Small intestine (tissue), 7 donors: Measurements from ENCODE around the gene DTNB. TPM values are rescaled to one million over a fixed set of nuclear protein-coding genes. Genes with fewer than 3 reads are reported as not detected.

Experiments
- DNase-seq, 2 donors: peaks; one replicate each; pipeline versions ENCODE4 v3.0.0 to v3.0.0-alpha.2; 2013
- FAIRE-seq: peaks from 2 replicates; lab custom pipeline; 2012; peaks lifted over from hg19 to GRCh38; lab: Jason Lieb, UNC
- H3K27ac ChIP-seq, 3 donors: one replicate each; pipeline ENCODE4 v1.5.1; 2013; ENCODE audit warnings: low read length in 2 of 3, mild to moderate bottlenecking in 2 of 3, control low read depth in 1 of 3, inconsistent platforms in 1 of 3, low read depth in 1 of 3, moderate library complexity in 1 of 3
- H3K27me3 ChIP-seq, 3 donors: one replicate each; pipeline ENCODE4 v1.6.1; 2013; ENCODE audit warnings: low read length in 3 of 3, inconsistent platforms in 1 of 3; ENCODE audit not compliant: control insufficient read depth in 3 of 3, insufficient read depth in 3 of 3
- H3K36me3 ChIP-seq, 3 donors: one replicate each; pipeline ENCODE4 v1.6.1; 2013; ENCODE audit warnings: low read length in 3 of 3, inconsistent platforms in 1 of 3, low read depth in 1 of 3, mild to moderate bottlenecking in 1 of 3, moderate library complexity in 1 of 3; ENCODE audit not compliant: control insufficient read depth in 3 of 3, insufficient read depth in 2 of 3
- H3K4me1 ChIP-seq, 3 donors: one replicate each; pipeline ENCODE4 v1.6.1; 2013; ENCODE audit warnings: low read length in 2 of 3, inconsistent platforms in 1 of 3, low read depth in 1 of 3, mild to moderate bottlenecking in 1 of 3, moderate library complexity in 1 of 3; ENCODE audit not compliant: control insufficient read depth in 3 of 3, insufficient read depth in 2 of 3
- H3K4me3 ChIP-seq, 3 donors: one replicate each; pipeline ENCODE4 v1.5.1; 2013; ENCODE audit warnings: low read length in 3 of 3, control low read depth in 1 of 3, inconsistent platforms in 1 of 3, low read depth in 1 of 3, mild to moderate bottlenecking in 1 of 3, moderate library complexity in 1 of 3
- H3K9me3 ChIP-seq, 2 donors: one replicate each; pipeline ENCODE4 v1.6.1; 2013; ENCODE audit warnings: low read depth in 1 of 2, low read length in 1 of 2; ENCODE audit not compliant: control insufficient read depth in 2 of 2, insufficient read depth in 1 of 2
- WGBS, 3 donors: extraction: QIAGEN DNeasy Blood & Tissue Kit; methylation state at CpG; one replicate each; pipeline ENCODE4 v1.1.7; 2013; 5-methylcytosine and 5-hydroxymethylcytosine counted together
- polyA plus RNA-seq, 4 donors: library from polyadenylated mRNA; stranded (reverse) in 3 of 4; unstranded in 1 of 4; fragments of 200-250 nt in 3 of 4; fragments of 120-200 nt in 1 of 4; gene quantifications; one replicate each; pipeline versions ENCODE4 v1.2.1 to v1.2.3, GENCODE V29; 2013
- donor health status: healthy with polysubstance abuse.
- donor health status: control.
- donor health status: control.
- donor health status: Bipolar disorder and iron deficiency.
- donor health status: healthy.

The DTNB gene
- polyA plus RNA-seq, 4 donors, result 2.4 to 9.7 (median 4.4) TPM

DNA sequence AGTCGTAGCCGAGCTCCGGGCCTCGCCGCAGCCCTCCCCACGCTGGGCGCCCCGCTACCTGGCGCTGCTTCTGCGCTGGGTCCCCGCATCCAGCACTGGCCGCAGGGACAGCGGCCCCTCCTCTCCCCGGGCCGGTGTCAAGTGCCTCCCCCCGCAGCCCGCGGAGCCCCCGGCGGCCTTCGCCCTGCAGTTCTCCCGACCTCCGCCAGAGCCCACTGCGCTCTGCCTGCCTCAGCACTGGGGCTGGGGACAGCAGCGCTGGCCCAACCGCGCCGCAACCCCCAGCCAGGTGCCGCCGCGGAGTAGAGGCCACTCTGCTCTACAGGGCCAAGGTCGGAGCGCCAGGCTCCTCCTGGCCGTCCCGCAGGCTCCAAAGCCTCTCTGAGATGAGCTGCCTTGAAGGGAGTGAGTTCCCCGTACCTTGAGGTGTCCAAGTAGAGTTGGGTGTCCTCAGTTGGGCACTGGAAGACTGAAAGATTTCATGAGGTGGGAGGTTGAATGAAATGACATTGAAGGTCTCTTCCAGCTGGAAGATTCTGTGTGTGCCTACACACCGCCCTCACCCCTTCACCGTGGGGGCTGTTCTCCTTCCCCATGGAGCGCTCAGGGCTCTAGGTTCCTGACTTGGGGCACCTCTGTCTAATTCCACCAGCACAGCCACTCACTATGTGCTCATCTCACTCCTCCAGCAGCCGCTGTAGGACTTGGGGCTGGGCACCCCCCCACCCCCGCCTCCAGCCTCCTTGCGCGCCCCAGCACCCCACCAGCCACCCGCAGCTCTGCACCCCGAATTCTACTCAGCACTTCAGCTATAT lies 330.8 kb downstream of the DTNB start:
- Histone ChIP-seq H3K27me3 (no peaks in the 10 kb centered on the region), H3K9me3 (no peaks in the 10 kb centered on the region), H3K36me3 (peaks cover 0 to 24% (median 0%) of the 10 kb centered on the region in 3 donors), H3K4me3 (peak overlapping the region; percentile 40 to 95 (median 77)), H3K27ac (peak overlapping the region; percentile 48 to 63 (median 59)), H3K4me1 (peaks cover 0 to 12% (median 2%) of the 10 kb centered on the region in 3 donors)
- WGBS, 3 donors, result 20 to 30% (median 23%) methylated on average over 30 to 45 of the region's 45 CpGs
- DNase-seq (peak; percentile 60 to 96), FAIRE-seq (no peak)

DNA sequence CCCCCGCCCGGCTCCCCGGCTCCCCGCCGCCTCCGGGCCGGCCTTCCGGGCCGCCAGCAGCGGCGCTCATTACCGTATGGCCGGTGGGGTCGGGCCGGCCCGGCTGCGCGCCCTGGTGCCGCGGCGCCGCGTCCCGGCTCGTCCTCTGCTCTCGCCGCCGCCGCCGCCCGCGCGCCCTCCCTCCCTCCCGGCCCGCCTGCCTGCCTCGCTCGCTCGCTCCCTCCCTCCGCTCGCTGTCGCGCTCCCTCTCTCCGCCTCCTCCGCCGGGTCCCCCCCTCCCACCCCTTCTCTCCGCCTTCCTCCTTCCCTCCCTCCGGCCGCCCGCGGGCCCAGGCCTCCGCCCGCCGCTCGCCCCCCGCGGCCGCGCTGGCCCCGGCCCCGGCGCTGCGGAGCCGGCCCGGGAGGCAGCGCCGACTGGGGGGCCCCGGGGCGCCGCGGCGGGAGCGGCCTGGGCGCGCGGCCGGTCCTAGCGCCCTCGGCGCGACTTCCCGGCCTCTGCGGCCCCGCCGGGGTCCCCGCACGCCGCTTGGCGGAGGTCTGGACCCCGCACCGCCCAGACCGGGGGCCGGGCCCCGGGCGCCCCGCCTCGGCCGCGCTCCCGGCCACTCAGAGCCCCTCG lies 331.5 kb downstream of the DTNB start, which contains the start of gene DNMT3A:
DNMT3A (minus strand) TSS at position 173 of the 619 bp plus-strand sequence. CDS start 27,941 bp downstream, outside the sequence.
- 0 to 1% (median 1%) methylated on average over 14 to 100 of the region's 100 CpGs for whole genome bisulfite sequencing, 3 donors
- FAIRE-seq, result no peak

DNA sequence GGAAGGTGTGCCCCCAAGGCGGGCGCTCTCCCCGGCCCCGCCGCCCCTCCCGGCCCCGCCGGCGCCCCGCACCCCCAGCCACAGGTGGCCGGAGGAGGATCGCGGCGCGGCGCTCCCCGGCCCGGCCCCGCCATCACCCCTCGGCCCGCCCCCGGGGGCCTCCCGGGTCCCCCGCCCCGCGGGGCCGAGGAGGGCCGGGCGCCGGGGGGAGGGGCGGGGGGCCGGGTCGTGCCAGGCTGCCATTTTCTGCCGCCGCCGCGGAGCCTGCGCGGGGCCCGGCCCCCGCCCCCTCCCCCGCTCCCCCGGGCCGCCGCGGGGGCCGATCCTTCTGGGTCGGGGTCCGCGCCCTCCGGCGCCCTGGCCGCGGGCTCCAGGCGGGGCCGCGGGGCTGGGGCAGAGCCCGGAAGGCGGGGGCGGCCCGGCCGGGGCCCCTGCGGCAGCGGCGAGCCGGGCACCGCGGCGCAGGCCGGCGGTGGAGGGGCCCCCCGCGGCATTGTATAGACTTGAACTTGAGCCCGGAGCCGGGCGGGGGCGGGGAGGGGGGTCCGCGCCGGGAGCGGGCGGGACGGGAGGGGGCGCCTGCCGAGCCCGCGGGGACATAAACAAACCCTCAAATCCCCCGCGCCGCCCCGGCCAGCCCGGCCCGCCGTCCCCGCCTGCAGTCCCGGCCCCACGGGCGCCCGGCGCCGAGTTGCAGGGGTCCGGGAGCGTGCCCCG lies 332.2 kb downstream of the DTNB start:
- WGBS, 3 donors, result 1 to 2% (median 2%) methylated on average over 8 to 104 of the region's 104 CpGs
- peak overlapping the region in 2 of 3 donors; percentile 77 to 95 for H3K4me3 ChIP-seq
- no peak for FAIRE-seq

More for the DNA sequence above, 331.5 kb downstream of the DTNB start, which contains the start of gene DNMT3A:
- Histone ChIP-seq H3K4me3 (peak within 1 kb of the TSS; percentile 40 to 95 (median 77)), H3K27me3 (no peaks in the 10 kb centered on the region), H3K4me1 (peaks cover 0 to 12% (median 2%) of the 10 kb centered on the region in 3 donors), H3K9me3 (no peaks in the 10 kb centered on the region), H3K27ac (peak within 1 kb of the TSS; percentile 48 to 63 (median 59)), H3K36me3 (peaks cover 0 to 29% (median 0%) of the 10 kb centered on the region in 3 donors)
- DNase-seq, result peak; percentile 52 to 86

DNA sequence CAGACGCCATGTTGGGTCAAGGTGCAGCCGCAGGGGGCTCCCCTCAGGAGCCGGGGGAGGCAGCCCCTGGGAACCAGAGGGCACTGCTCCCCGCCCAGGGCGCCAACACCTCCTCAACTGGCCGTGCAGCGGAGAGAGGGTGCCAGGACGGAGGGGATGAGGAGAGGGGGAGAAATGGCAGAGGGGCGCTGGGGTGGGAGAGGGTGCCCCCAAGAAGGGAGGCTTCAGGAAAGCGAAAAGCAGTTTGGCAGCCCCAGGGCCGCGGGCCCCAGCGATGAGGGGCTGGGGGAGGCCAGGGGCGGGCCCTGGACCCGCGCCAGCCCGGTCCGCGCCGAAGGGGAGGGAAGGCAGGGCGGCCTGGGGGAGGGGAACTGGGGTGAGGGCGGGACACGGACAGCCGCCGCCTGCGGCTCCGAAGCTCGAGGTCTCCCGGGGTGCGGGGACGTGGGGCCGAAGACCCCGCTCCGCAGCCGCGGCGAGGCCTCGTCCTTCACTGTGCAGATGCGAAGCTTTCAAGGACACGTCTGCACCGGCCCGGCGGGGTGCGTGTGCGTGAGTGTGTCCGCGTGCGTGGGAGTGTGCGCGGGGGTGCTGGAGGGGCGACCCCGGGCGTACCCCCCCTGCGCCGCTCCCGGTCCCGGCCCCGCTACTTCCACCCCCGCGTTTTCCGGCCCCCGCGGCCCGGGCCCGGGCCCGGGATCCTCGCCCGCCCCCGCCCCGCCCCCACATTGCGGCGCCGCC lies 333.0 kb downstream of the DTNB start:
- WGBS, 3 donors, result 4 to 7% (median 6%) methylated on average over 28 to 73 of the region's 73 CpGs
- peak in 1 of 2 donors; percentile 82 for DNase-seq
- Histone ChIP-seq H3K36me3 (peaks cover 0 to 39% (median 0%) of the 10 kb centered on the region in 3 donors), H3K4me1 (peaks cover 0 to 17% (median 2%) of the 10 kb centered on the region in 3 donors), H3K27me3 (no peaks in the 10 kb centered on the region), H3K9me3 (no peaks in the 10 kb centered on the region), H3K27ac (peak overlapping the region in 2 of 3 donors; percentile 42 to 84), H3K4me3 (peak overlapping the region; percentile 60 to 95 (median 77))
- no peak for FAIRE-seq

More for the DNA sequence above, 332.2 kb downstream of the DTNB start:
- no peaks in the 10 kb centered on the region for H3K27me3 ChIP-seq
- H3K4me1 ChIP-seq, result peaks cover 0 to 13% (median 2%) of the 10 kb centered on the region in 3 donors
- no peaks in the 10 kb centered on the region for H3K9me3 ChIP-seq
- peak in 1 of 2 donors; percentile 61 for DNase-seq
- H3K36me3 ChIP-seq, result peaks cover 0 to 34% (median 0%) of the 10 kb centered on the region in 3 donors
- peak overlapping the region in 2 of 3 donors; percentile 7 to 17 for H3K27ac ChIP-seq

DNA sequence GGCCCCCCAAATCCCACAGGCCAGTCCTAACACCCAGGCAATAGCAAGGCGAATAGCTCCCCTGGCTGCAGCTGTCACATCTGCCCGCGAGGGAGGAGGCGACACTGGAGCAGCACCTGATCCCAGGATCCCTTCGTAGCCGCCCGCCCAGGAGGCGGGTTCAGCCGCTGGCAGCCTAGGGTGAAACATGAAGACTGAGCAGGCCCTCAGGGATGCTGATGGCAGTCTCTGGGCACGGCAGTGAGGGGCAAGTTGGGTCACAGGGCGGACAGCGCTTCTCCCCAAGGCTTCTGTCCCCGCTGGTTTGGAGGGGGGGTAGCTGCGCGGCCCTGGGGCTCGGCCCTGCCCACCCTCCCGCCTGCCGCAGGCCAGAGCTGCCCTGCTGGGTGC lies 333.6 kb downstream of the DTNB start:
- peak overlapping the region in 2 of 3 donors; percentile 60 to 95 for H3K4me3 ChIP-seq
- H3K9me3 ChIP-seq, result no peaks in the 10 kb centered on the region
- H3K27ac ChIP-seq, result peak overlapping the region in 2 of 3 donors; percentile 28 to 84
- 16 to 48% (median 39%) methylated on average over 17 to 18 of the region's 18 CpGs for WGBS, 3 donors
- peaks cover 0 to 17% (median 2%) of the 10 kb centered on the region in 3 donors for H3K4me1 ChIP-seq
- H3K36me3 ChIP-seq, result peaks cover 0 to 42% (median 0%) of the 10 kb centered on the region in 3 donors
- FAIRE-seq (no peak), DNase-seq (peak in 1 of 2 donors; percentile 44)
- no peaks in the 10 kb centered on the region for H3K27me3 ChIP-seq

DNA sequence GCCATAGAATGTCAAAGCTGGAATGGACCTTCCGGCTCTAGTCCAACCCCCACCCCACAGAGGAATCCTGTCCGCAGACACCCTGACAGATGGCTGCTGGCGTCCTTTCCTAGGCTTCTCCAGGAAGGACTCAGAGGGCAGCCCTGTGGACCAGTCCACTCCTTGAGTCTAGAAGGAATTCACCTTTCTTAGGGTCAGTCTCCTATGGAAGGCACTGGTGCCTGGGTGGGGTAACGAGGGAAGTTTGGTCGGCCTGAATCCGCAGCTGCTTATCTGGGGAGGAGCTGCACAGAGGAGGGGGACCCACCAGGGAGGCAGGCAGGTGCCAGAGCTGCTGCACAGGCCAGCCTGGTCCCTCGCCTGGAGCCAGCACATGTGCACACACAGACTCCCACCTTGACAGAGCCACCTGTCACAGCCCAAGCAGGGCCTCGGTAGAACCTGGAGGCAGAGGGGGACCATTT lies 334.1 kb downstream of the DTNB start:
- H3K36me3 ChIP-seq, result peaks cover 0 to 42% (median 0%) of the 10 kb centered on the region in 3 donors
- no peaks in the 10 kb centered on the region for H3K9me3 ChIP-seq
- no peaks in the 10 kb centered on the region for H3K27me3 ChIP-seq
- DNase-seq (no peak), FAIRE-seq (no peak)
- WGBS, 3 donors, result 57 to 72% (median 57%) methylated on average over 8 of the region's 8 CpGs
- H3K4me1 ChIP-seq, result peaks cover 0 to 21% (median 2%) of the 10 kb centered on the region in 3 donors
- peak overlapping the region in 1 of 3 donors; percentile 84 for H3K27ac ChIP-seq
- H3K4me3 ChIP-seq, result no peak overlapping the region

DNA sequence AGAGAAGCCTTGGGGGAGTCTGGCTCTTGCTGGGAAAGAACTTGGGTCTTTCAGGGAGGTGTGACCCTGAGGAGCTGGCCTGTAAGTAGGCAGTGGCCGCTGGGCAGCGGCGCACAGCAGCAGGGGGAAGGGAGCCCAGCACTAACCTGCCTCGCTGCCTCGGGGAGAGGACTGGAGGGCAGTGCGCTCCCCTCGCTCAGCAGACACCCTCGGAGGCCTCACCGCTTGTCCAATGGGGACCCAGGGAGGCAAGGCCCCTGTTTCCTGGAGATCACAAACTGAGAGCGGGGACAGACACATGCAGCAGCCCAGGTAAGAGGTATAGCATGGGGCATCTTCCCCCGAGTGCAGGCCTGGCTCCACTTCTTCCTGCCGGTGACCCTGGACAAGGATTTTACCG lies 335.0 kb downstream of the DTNB start:
- WGBS, 3 donors, result 82 to 88% (median 87%) methylated on average over 13 of the region's 13 CpGs
- no peak for DNase-seq
- Histone ChIP-seq H3K27me3 (no peaks in the 10 kb centered on the region), H3K4me1 (peaks cover 0 to 22% (median 2%) of the 10 kb centered on the region in 3 donors), H3K27ac (no peak overlapping the region), H3K9me3 (no peaks in the 10 kb centered on the region), H3K36me3 (peaks cover 0 to 42% (median 0%) of the 10 kb centered on the region in 3 donors), H3K4me3 (no peak overlapping the region)
- no peak for FAIRE-seq
